SK-N-SH (cell line): ENCODE results near the gene SPAAR. TPM values are rescaled to one million over a fixed set of nuclear protein-coding genes. Genes with fewer than 3 reads are reported as not detected.

Source experiments
- CTCF ChIA-PET: fragments of 300-600, 350-600 bp; formaldehyde crosslinking; extraction: SDS; loops from one replicate; lab custom pipeline; 2021; lab: Yijun Ruan, JAX
- POLR2A ChIA-PET: fragments of 350-600 bp; sonication (Branson Sonifier 250); formaldehyde crosslinking; extraction: SDS; loops from one replicate; lab custom pipeline; 2020; ENCODE audit warnings: antibody characterized with exemption, inconsistent platforms; lab: Yijun Ruan, JAX
- DNase-seq: peaks from one replicate; pipeline ENCODE4 v3.0.0; 2012
- H2AFZ ChIP-seq: fragments of 200-600 bp; sonication (generic); 2 replicates; pipeline ENCODE4 v1.8.1; 2016; ENCODE audit warnings: antibody characterized with exemption, mild to moderate bottlenecking, low read depth
- H3F3A ChIP-seq: fragments of 200-600 bp; sonication (generic); replicated peaks from 2 replicates; pipeline ENCODE3; 2016; ENCODE audit warnings: antibody characterized with exemption, mild to moderate bottlenecking; ENCODE audit not compliant: insufficient read depth
- H3K27ac ChIP-seq, 2 experiments: fragments of 200-500 bp in 1 of 2; fragments of 200-600 bp in 1 of 2; sonication (Bioruptor generic) in 1 of 2; sonication (generic), shearing (Covaris generic) in 1 of 2; 2 replicates each; pipeline versions ENCODE4 v1.5.1 to v1.6.1; 2014 to 2016; ENCODE audit warnings: low read depth in 2 of 2, inconsistent platforms in 1 of 2, low read length in 1 of 2, mild to moderate bottlenecking in 1 of 2, mixed read lengths in 1 of 2
- H3K27me3 ChIP-seq: fragments of 200-600 bp; sonication (generic), shearing (Covaris generic); 2 replicates; pipeline ENCODE4 v1.6.1; 2016; ENCODE audit warnings: mixed run types; ENCODE audit not compliant: insufficient read depth
- H3K36me3 ChIP-seq, 2 experiments: fragments of 200-500 bp in 1 of 2; fragments of 200-600 bp in 1 of 2; sonication (Bioruptor generic) in 1 of 2; sonication (generic) in 1 of 2; replicated peaks in 1 of 2; 2 replicates each; pipeline versions ENCODE3 to v1.5.1; 2014 to 2016; ENCODE audit warnings: low read length in 1 of 2, mild to moderate bottlenecking in 1 of 2; ENCODE audit not compliant: insufficient read depth in 2 of 2, control insufficient read depth in 1 of 2
- H3K4me1 ChIP-seq, 2 experiments: fragments of 200-500 bp in 1 of 2; fragments of 200-600 bp in 1 of 2; sonication (Bioruptor generic) in 1 of 2; sonication (generic), shearing (Covaris generic) in 1 of 2; 2 replicates each; pipeline versions ENCODE4 v1.5.1 to v1.6.1; 2014 to 2016; ENCODE audit warnings: low read depth in 1 of 2, low read length in 1 of 2, mixed run types in 1 of 2; ENCODE audit not compliant: insufficient read depth in 2 of 2, control insufficient read depth in 1 of 2
- H3K4me2 ChIP-seq: fragments of 200-600 bp; sonication (generic), shearing (Covaris generic); 2 replicates; pipeline ENCODE4 v1.6.1; 2017; ENCODE audit warnings: mixed run types
- H3K4me3 ChIP-seq, 2 experiments: fragments of 200-500 bp in 1 of 2; fragments of 200-600 bp in 1 of 2; sonication (Bioruptor generic) in 1 of 2; sonication (generic), shearing (Covaris generic) in 1 of 2; 2 replicates each; pipeline versions ENCODE4 v1.5.1 to v1.8.1; 2014 to 2016; ENCODE audit warnings: low read depth in 2 of 2, inconsistent platforms in 1 of 2, low read length in 1 of 2, mild to moderate bottlenecking in 1 of 2, mixed read lengths in 1 of 2, moderate library complexity in 1 of 2
- H3K79me2 ChIP-seq: fragments of 200-600 bp; sonication (generic); 2 replicates; pipeline ENCODE4 v1.8.1; 2017; ENCODE audit warnings: mild to moderate bottlenecking; ENCODE audit not compliant: insufficient read depth
- H3K9ac ChIP-seq: fragments of 200-600 bp; sonication (generic); 2 replicates; pipeline ENCODE4 v1.6.1; 2017; ENCODE audit warnings: mixed run types
- H3K9me2 ChIP-seq: fragments of 200-600 bp; sonication (generic); 2 replicates; pipeline ENCODE4 v1.6.1; 2017; ENCODE audit warnings: mixed run types
- H3K9me3 ChIP-seq: fragments of 200-600 bp; sonication (generic); 2 replicates; pipeline ENCODE4 v1.6.1; 2017; ENCODE audit warnings: mixed run types, mild to moderate bottlenecking, moderate library complexity
- H4K20me1 ChIP-seq: fragments of 200-600 bp; sonication (generic); 2 replicates; pipeline ENCODE4 v1.6.1; 2017; ENCODE audit warnings: mild to moderate bottlenecking, mixed run types; ENCODE audit not compliant: insufficient read depth
- CHD2 ChIP-seq: fragments of 150-350 bp; IDR thresholded peaks from 2 replicates; pipeline ENCODE4 v1.6.1; 2018; ENCODE audit warnings: low read length; ENCODE audit not compliant: partially characterized antibody
- ELF1 ChIP-seq: IDR thresholded peaks from 2 replicates; pipeline ENCODE4 v1.4.0; 2012
- EP300 ChIP-seq, 2 experiments: IDR thresholded peaks; 2 replicates each; pipeline versions ENCODE4 v1.4.0 to v1.6.1; 2012; ENCODE audit warnings: borderline replicate concordance in 1 of 2, low read depth in 1 of 2, low read length in 1 of 2
- EZH2phosphoT487 ChIP-seq: fragments of 200-600 bp; sonication (generic); IDR thresholded peaks from 2 replicates; pipeline ENCODE4 v1.6.1; 2017; ENCODE audit warnings: low read depth, mixed run types, mild to moderate bottlenecking, antibody characterized with exemption, moderate library complexity, borderline replicate concordance
- FOXJ3 ChIP-seq: sonication (generic); formaldehyde crosslinking; IDR thresholded peaks from 2 replicates; pipeline ENCODE4 v1.5.1; 2020; ENCODE audit warnings: mild to moderate bottlenecking, missing genetic modification reagents
- IRF3 ChIP-seq: fragments of 150-350 bp; IDR thresholded peaks from 2 replicates; pipeline ENCODE4 v1.6.1; 2016; ENCODE audit warnings: mild to moderate bottlenecking, low read depth, low read length
- MAX ChIP-seq: IDR thresholded peaks from 2 replicates; pipeline ENCODE4 v1.4.0; 2012; ENCODE audit warnings: low read depth
- MXI1 ChIP-seq: IDR thresholded peaks from 2 replicates; pipeline ENCODE4 v1.6.1; 2012; ENCODE audit warnings: mild to moderate bottlenecking, low read depth, low read length, improper control_type of control experiment
- NFIC ChIP-seq: IDR thresholded peaks from 2 replicates; pipeline ENCODE4 v1.4.0; 2012; ENCODE audit warnings: borderline replicate concordance
- NRF1 ChIP-seq: IDR thresholded peaks from 2 replicates; pipeline ENCODE4 v1.6.1; 2012; ENCODE audit warnings: low read depth, mild to moderate bottlenecking, low read length
- POLR2AphosphoS5 ChIP-seq: IDR thresholded peaks from 2 replicates; pipeline ENCODE4 v1.6.1; 2012; ENCODE audit warnings: low read depth, low read length
- RAD21 ChIP-seq: IDR thresholded peaks from 2 replicates; pipeline ENCODE4 v1.6.1; 2012; ENCODE audit warnings: mild to moderate bottlenecking, low read length
- RCOR1 ChIP-seq: fragments of 150-350 bp; IDR thresholded peaks from 2 replicates; pipeline ENCODE4 v1.6.1; 2017; ENCODE audit warnings: antibody characterized with exemption, low read length
- RFX5 ChIP-seq: IDR thresholded peaks from 2 replicates; pipeline ENCODE4 v1.6.1; 2012; ENCODE audit warnings: mild to moderate bottlenecking, improper control_type of control experiment, low read length
- SIN3A ChIP-seq: IDR thresholded peaks from 2 replicates; pipeline ENCODE4 v1.6.1; 2012; ENCODE audit warnings: low read depth, mild to moderate bottlenecking, low read length, moderate library complexity, borderline replicate concordance
- SMC3 ChIP-seq: IDR thresholded peaks from 2 replicates; pipeline ENCODE4 v1.6.1; 2012; ENCODE audit warnings: low read depth, low read length, improper control_type of control experiment
- USF2 ChIP-seq: fragments of 150-350 bp; IDR thresholded peaks from 2 replicates; pipeline ENCODE4 v1.6.1; 2017; ENCODE audit warnings: antibody characterized with exemption, low read length, low read depth, borderline replicate concordance
- YY1 ChIP-seq: IDR thresholded peaks from 2 replicates; pipeline ENCODE4 v1.4.0; 2012; ENCODE audit warnings: low read depth, mild to moderate bottlenecking
- WGBS: methylation state at CpG from one replicate; pipeline ENCODE4 v1.1.6; 2017; ENCODE audit warnings: low lambda C conversion rate; 5-methylcytosine and 5-hydroxymethylcytosine counted together
- polyA plus RNA-seq, 3 experiments: library from polyadenylated mRNA; depleted of rRNA; stranded (reverse); fragments of >200 nt; gene quantifications; 2 replicates each; pipeline ENCODE4 v1.2.3, GENCODE V29; 2012

The SPAAR gene
- polyA plus RNA-seq, 1 of the 3 experiments (the other 2 are of a cell fraction): 0.13 TPM

GRCh38 chr9:35871545-35871944 is 37.7 kb upstream of the SPAAR start:
- H3K27ac ChIP-seq: no peak overlapping the region
- H2AFZ ChIP-seq: no peak overlapping the region
- H4K20me1 ChIP-seq: no peaks in the 10 kb centered on the region
- DNase-seq: no peak
- H3K4me1 ChIP-seq: no peaks in the 10 kb centered on the region; a peak in 1 of 4 replicates
- no peaks in the 10 kb centered on the region for H3K36me3 ChIP-seq
- H3F3A ChIP-seq: no peaks in the 10 kb centered on the region
- H3K27me3 ChIP-seq: no peaks in the 10 kb centered on the region
- H3K79me2 ChIP-seq: no peaks in the 10 kb centered on the region
- H3K9me2 ChIP-seq: no peaks in the 10 kb centered on the region
- H3K4me3 ChIP-seq: no peak overlapping the region
- H3K4me2 ChIP-seq: no peak overlapping the region
- ChIA-PET CTCF (interaction anchor here (1.0 to 3.4 kb wide), 3 partner anchors 10 to 47 kb away, joined by 3 to 15 read pairs (median 3); no protein-coding TSS in a partner anchor), POLR2A (no interaction called here)
- 0 out of 2 replicates have a peak, but pooled peaks cover 6% of the 10 kb centered on the region for H3K9me3 ChIP-seq
- 53% methylated on average over 3 of the region's 3 CpGs for WGBS
- no peak overlapping the region for H3K9ac ChIP-seq
- TF ChIP-seq POLR2AphosphoS5 (no peak), YY1 (no peak), EZH2phosphoT487 (no peak), SMC3 (no peak), IRF3 (no peak), USF2 (no peak), MXI1 (no peak), RCOR1 (no peak), SIN3A (no peak), CHD2 (no peak), NRF1 (no peak), ELF1 (no peak), EP300 (IDR thresholded peaks at IDR 0.05; ENCODE audit: borderline replicate concordance in 1 of 2, low read depth in 1 of 2, low read length in 1 of 2) (no peak), RFX5 (no peak), NFIC (no peak), RAD21 (no peak), FOXJ3 (CRISPR knock-in tag) (no peak), MAX (no peak)
